HL-60 (cell line): ENCODE measurements around the gene CD164L2.

Experiments
- DNase-seq, 2 experiments: peaks; one replicate each; pipeline ENCODE4 v3.0.0-alpha.2; 2010 to 2020; ENCODE audit warnings: low read depth in 1 of 2, low spot score in 1 of 2
- H3K27ac ChIP-seq: fragments of 250-450 bp; sonication (Bioruptor Pico); replicated peaks from 2 replicates; pipeline ENCODE4 v1.5.1; 2020; ENCODE audit warnings: mild to moderate bottlenecking, moderate library complexity
- H3K27me3 ChIP-seq: fragments of 250-450 bp; sonication (Bioruptor Pico); 2 replicates; pipeline ENCODE4 v1.5.1; 2021; ENCODE audit warnings: mild to moderate bottlenecking, moderate library complexity; ENCODE audit not compliant: insufficient read depth, poor library complexity, severe bottlenecking
- H3K4me3 ChIP-seq: replicated peaks from 2 replicates; pipeline ENCODE4 v1.5.1; 2011; ENCODE audit warnings: mild to moderate bottlenecking, control low read depth, low read length; ENCODE audit not compliant: insufficient read depth
- GABPA ChIP-seq: IDR thresholded peaks from 2 replicates; pipeline ENCODE4 v1.6.1; 2012; ENCODE audit warnings: low read depth
- POLR2AphosphoS5 ChIP-seq: IDR thresholded peaks from 2 replicates; pipeline ENCODE4 v1.6.1; 2012; ENCODE audit warnings: low read depth
- SPI1 ChIP-seq: IDR thresholded peaks from 2 replicates; pipeline ENCODE4 v1.6.1; 2012; ENCODE audit warnings: low read depth, mild to moderate bottlenecking, borderline replicate concordance
- TF ChIP-seq, protein P1 (sequence below): IDR thresholded peaks from 2 replicates; pipeline ENCODE4 v1.6.1; 2012; ENCODE audit warnings: low read depth; ENCODE audit not compliant: insufficient replicate concordance
- TF ChIP-seq, protein P2 (sequence below): IDR thresholded peaks from one replicate; pipeline ENCODE4 v1.5.1; 2011; ENCODE audit warnings: low read length, control low read depth, inconsistent platforms; ENCODE audit not compliant: insufficient read depth

The CD164L2 gene

DNA sequence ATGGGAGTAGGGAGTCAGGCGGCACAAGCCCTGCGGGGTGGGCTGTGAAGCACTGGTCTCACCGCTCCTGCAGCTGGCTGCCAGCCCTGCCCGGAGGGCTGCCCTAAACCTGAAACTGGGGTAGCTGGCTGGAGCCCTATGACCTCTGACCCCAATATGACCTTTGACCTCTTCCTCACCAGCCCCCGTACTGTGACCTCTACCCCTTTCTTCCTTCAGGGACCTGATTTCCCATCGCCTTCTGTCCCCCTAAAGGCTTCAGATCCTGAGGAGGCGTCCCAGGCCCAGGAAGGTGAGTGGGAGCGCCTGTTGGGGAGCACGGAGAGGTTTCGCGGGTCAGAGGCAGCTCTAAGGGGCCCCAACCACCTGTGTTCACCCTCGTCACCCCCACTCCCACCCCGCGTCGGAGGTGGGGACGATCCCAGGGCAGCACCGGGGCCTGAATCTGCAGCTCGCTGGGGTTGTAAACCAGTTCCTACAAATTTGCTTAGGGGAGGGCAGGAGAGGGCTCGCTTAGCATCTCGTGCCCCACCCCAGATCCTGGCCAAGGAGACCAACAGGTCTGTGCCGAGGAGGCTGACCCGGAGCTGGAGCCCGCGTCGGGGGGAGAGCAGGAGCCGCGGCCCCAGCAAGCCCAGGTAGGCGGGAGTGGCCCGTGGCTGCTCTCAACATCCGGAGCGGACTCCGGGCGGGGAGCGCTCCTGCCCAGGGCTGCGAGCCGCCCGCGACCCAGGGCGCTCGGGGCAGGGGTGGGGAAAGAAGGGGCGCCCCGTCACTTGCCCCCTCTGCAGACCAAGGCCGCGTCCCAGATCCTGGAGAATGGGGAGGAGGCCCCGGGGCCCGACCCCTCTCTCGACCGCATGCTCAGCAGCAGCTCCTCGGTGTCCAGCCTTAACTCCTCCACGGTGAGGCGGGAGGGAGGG lies 34.0 kb downstream of the CD164L2 start:
- DNase-seq = no peak
- no peak overlapping the region for H3K4me3 ChIP-seq
- no peaks in the 10 kb centered on the region for H3K27me3 ChIP-seq
- no peak overlapping the region for H3K27ac ChIP-seq
- TF ChIP-seq, protein P1, sequence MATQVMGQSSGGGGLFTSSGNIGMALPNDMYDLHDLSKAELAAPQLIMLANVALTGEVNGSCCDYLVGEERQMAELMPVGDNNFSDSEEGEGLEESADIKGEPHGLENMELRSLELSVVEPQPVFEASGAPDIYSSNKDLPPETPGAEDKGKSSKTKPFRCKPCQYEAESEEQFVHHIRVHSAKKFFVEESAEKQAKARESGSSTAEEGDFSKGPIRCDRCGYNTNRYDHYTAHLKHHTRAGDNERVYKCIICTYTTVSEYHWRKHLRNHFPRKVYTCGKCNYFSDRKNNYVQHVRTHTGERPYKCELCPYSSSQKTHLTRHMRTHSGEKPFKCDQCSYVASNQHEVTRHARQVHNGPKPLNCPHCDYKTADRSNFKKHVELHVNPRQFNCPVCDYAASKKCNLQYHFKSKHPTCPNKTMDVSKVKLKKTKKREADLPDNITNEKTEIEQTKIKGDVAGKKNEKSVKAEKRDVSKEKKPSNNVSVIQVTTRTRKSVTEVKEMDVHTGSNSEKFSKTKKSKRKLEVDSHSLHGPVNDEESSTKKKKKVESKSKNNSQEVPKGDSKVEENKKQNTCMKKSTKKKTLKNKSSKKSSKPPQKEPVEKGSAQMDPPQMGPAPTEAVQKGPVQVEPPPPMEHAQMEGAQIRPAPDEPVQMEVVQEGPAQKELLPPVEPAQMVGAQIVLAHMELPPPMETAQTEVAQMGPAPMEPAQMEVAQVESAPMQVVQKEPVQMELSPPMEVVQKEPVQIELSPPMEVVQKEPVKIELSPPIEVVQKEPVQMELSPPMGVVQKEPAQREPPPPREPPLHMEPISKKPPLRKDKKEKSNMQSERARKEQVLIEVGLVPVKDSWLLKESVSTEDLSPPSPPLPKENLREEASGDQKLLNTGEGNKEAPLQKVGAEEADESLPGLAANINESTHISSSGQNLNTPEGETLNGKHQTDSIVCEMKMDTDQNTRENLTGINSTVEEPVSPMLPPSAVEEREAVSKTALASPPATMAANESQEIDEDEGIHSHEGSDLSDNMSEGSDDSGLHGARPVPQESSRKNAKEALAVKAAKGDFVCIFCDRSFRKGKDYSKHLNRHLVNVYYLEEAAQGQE = no peak
- TF ChIP-seq POLR2AphosphoS5 (0 out of 2 replicates have a peak, but pooled peaks have one; percentile 12), GABPA (no peak)

DNA sequence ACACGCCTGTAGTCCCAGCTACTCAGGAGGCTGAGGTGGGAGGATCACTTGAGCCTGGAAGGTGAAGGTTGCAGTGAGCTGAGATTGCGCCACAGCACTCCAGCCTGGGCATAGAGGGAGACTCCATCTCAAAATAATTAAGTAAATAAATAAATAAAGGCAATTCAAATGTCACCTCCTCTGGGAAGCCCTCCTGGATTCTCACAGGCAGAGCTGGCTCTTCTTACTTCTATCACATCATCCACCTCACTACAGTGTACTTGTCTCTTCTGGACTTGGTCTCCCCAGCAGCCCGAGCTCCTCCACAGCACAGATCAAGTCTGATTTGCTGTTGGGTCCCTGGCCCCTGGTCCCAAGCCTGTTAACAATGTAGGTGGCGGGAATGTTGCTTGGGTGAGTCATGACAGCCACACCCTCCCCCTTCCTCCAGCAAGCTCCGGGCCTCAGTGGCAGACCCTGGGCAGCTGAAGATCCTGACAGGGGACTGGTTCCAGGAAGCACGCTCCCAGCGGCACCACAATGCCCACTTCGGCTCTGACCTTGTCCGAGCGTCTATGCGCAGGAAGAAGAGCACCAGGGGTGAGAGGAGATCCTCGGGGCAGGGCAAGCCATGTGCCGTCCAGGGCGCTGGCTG lies 36.0 kb downstream of the CD164L2 start:
- Histone ChIP-seq H3K27ac (no peak overlapping the region), H3K4me3 (no peak overlapping the region), H3K27me3 (no peaks in the 10 kb centered on the region)
- TF ChIP-seq GABPA (no peak), POLR2AphosphoS5 (no peak), SPI1 (no peak)
- TF ChIP-seq, protein P2, sequence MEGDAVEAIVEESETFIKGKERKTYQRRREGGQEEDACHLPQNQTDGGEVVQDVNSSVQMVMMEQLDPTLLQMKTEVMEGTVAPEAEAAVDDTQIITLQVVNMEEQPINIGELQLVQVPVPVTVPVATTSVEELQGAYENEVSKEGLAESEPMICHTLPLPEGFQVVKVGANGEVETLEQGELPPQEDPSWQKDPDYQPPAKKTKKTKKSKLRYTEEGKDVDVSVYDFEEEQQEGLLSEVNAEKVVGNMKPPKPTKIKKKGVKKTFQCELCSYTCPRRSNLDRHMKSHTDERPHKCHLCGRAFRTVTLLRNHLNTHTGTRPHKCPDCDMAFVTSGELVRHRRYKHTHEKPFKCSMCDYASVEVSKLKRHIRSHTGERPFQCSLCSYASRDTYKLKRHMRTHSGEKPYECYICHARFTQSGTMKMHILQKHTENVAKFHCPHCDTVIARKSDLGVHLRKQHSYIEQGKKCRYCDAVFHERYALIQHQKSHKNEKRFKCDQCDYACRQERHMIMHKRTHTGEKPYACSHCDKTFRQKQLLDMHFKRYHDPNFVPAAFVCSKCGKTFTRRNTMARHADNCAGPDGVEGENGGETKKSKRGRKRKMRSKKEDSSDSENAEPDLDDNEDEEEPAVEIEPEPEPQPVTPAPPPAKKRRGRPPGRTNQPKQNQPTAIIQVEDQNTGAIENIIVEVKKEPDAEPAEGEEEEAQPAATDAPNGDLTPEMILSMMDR = no peak
- TF ChIP-seq, protein P1 = no peak
- no peak for DNase-seq

DNA sequence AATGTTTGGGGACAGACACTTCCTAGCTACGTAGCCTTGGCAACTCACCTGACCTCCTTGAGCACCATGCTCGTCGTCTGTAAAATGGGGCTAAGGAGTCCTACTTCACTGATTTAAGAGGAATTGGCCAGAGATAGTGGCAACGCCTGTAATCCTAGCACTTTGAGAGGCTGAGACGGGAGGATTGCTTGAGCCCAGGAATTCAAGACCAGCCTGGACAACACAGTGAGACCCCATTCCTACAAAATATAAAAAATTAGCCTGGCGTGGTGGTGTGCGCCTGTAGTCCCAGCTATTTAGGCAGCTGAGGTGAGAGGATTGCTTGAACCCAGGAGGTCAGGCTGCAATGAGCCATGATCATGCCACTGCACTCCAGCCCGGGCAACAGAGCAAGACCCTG lies 36.8 kb downstream of the CD164L2 start:
- Histone ChIP-seq H3K27me3 (no peaks in the 10 kb centered on the region), H3K4me3 (no peak overlapping the region)
- DNase-seq = no peak

More for the DNA sequence above, 36.8 kb downstream of the CD164L2 start:
- H3K27ac ChIP-seq = no peak overlapping the region
- TF ChIP-seq, protein P2 = no peak
- TF ChIP-seq, protein P1 = no peak
- no peak for TF ChIP-seq SPI1
- no peak for TF ChIP-seq POLR2AphosphoS5
- TF ChIP-seq GABPA = no peak
